ENCODE measurements around the gene SMPD3.

GRCh38 chr16:68387301-68387700 is 61.0 kb downstream of the SMPD3 start:
- TF ChIP-seq CTCF (IDR thresholded peaks at IDR 0.05 in 4 of 5, conservative IDR thresholded peaks at IDR 0.05 in 1 of 5), result no peak
- TF ChIP-seq POLR2A (IDR thresholded peaks at IDR 0.05), result no peak

Measured in gastrocnemius medialis (tissue), 4 donors.